ENCODE data around the gene BHMT2. TPM values are rescaled to one million over a fixed set of nuclear protein-coding genes. Genes with fewer than 3 reads are reported as not detected.
A peak's percentile ranks its signal among the peaks of the same experiment; 100 is the strongest.

The BHMT2 gene
- total RNA-seq, 1 experiment from 2014 or later, result not detected

DNA sequence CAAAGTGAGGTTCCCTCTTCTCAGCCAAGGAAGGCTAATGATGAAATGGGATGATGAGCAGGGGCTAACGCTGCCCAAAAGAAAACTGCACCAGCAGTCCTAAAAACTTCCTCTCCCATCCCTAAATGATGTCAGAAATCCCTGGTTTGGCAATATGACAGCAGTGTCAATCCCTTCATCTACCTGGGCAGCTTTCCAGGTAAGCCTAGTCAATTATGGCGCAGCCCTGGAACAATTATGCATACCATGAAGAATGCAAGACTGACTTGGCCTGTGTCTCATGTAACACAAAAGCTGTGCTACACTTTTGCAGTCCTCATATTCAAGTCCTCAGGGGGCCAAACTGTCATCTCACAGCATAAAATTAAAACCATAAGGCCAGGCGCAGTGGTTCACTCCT, 7.1 kb upstream of the BHMT2 start:
- no peak for DNase-seq (ENCODE audit: low spot score)

DNA sequence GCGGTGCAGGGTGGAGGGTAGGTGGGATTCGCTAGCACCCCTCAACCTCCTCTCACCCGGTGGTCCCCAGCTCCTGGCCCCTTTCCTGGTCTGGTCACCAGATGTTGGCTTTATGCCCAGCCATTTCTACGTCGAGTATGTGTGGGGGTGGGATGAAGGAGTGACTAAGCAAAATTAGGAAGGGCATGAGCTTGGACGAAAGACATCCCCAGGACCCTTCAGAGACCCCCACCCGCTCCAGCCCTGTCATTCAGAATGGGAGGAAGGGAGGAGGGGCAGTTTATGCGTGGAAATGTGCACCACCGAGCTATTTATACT, 742 bp downstream of the BHMT2 start:
- DNase-seq (ENCODE audit: low spot score), result no peak

DNA sequence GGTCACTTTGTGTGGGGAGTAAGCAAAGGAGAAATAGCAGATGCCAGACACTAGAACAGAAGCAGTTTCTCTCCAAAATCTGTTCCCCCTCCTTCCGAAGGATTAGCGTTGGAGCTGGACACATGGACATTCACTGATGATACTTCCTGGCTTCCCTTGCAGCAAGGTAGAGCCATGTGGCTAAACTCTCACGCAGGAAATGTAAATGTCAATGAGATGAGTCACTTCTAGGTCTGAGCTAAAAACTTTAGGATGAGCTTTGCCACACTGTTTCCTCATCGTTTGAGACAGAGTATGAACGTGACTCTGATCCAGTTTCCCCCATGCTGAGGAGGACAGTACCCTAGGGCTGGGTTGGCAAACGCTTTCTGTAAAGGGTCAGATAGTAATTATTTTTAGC, 5.1 kb downstream of the BHMT2 start:
- peak; percentile 67 for DNase-seq (ENCODE audit: low spot score)

DNA sequence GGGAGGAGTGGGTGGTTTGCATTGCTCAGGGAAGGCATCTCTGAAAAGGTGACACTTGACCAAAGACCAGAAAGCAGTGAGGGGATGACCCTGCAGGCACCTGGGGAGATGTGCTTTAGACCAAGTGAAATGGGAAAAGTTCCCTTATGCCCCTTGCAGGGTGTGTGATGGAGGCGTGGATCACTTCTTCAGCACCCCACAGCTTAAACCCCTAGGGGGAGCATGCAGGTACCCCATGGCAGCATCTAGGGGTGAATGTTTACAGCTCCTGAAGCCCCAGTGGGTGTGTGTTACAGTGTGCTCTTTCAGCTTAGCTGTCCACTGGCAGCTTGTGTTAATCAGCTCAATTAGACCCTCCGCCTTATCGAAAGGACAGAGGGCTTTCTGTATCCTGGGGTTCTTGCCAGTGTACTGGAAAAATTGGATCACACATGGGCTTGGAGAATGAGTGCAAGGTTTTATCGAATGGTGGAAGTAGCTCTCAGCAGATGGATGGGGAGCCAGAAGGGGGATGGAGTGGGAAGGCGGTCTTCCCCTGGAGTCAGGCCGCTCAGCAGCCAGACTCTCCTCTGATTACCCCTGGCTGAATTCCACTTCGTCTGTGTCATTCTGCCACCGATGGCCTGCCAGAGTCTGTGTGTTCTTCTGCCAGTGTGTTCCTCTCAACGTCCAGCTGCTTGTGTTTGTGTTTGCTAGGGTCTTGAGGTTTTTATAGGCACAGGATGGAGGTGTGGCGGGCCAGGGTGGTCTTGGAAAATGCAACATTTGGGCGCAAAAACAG, 6.3 kb downstream of the BHMT2 start:
- no peak for DNase-seq (ENCODE audit: low spot score)

DNA sequence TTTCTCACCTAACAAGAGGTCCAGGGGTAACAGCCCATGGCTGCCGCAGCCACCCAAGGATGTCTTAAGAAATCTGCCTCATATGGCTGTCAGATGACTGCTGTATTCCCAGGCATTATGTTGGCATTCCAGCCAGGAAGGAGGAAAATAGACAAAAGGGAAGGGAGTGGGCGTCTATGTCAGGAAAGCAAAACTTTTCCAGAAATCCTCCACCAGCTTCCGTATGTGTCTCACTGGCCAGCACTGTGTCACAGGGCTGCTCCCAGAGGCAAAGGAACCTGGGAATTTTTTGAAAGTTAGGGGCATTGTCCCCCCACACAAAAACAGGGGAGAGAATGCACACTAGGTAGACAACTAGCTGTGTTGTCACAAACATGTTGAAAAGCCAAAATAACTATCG, 7.3 kb downstream of the BHMT2 start:
- DNase-seq (ENCODE audit: low spot score), result no peak

DNA sequence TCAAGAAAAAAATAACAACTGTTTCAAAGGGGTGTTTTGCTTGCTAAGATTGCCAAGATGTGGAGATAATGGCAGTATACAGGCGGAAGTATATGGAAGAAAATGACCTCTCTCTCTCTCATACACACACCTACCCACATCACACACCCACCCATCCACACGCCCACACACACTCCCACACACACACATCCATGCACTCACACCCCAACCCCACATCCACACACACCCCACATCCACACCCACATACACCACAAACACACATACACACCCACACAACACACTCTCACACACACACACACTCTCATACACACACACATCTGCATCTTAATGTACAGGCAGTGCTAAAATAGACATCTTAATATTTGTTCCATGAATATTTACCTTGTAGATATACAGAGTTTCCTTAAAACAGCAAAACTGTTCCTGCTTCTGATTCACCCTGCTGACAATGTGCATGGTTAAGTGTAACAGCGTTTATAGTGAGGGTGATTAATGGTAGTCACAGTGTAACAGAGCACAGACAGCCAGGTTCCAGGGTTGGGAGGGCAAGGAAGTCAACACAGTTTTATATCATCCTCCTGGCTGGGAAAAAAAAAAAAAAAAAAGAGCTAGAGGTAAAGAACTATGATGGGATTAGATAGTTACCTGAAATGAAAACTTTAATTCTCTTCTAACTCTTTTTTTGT, 8.3 kb downstream of the BHMT2 start:
- DNase-seq (ENCODE audit: low spot score), result peak; percentile 6

DNA sequence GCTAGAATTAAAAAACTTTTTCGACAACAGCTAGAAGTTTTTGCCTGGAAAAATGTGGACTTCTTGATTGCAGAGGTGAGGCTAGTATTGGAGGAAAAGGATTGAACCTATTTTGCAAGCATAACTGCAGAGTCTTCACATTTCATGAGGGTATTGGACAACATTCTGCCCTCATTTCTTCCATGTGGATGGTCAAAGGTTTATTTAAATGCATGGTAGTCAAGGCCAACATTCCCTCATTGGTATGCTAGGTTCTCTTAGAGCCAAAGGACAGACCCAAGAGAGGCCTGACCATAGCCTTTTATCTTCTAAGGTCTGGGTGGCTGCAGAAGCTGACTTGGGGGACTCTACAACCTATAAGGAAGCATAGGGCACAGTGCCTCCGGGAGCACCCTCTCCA, 11.2 kb downstream of the BHMT2 start:
- no peak for DNase-seq (ENCODE audit: low spot score)

DNA sequence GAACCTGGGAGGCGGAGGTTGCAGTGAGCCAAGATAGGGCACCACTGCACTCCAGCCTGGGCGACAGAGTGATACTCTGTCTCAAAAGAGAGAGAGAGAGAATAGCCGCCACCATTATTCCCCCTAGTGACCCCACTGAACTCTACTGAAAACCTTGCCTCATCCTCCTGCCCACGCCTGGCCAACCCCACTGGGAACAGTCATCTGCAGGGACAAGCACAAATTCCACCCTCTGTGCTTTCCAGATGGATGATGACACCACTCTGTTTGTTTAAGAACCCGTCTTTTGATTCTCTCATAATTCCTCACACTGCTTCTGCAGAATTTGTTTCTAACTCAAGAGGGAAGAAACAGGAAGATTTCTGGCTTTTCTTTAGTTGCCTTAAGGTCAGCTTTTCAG, 12.2 kb downstream of the BHMT2 start:
- DNase-seq (ENCODE audit: low spot score), result no peak

DNA sequence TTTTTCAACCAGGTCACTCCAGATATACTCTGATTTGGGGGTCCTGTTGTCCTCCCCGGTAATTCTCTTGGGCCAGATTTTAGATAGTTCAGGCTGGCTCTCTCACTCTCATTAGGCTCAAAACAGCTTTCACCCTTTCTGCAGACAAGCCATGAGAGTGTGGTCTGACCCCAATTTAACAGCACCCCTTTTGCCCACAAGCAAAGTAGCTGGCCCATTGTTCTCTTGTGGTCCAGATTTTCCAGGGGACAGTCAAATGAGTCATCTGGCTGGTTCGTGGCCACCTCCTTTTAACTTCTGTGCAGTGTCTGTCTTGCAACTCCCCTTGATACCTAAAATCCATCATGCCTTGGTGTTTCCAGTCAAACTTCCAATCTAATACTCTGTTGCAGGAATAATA, 16.5 kb downstream of the BHMT2 start:
- peak; percentile 32 for DNase-seq (ENCODE audit: low spot score)

DNA sequence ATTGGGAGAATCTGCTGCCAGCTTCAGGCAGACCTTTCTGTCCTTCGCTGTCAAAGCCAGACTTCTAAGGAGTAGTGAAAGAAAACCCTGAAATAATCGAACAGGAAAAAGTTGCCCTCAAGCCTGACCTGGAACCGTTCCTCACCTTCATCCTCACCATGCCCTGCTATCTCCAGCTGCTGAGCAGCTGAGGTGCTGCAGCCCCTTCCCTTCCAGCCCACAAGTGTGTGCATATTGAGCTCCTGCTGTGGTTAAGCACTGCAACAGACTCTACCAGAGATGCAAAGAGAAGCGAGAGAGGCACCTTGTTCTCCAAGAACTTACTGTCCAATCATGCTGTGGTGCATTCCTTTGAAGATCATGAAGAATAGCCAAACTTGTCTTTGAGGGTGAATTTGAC, 18.9 kb downstream of the BHMT2 start:
- DNase-seq (ENCODE audit: low spot score), result no peak

DNA sequence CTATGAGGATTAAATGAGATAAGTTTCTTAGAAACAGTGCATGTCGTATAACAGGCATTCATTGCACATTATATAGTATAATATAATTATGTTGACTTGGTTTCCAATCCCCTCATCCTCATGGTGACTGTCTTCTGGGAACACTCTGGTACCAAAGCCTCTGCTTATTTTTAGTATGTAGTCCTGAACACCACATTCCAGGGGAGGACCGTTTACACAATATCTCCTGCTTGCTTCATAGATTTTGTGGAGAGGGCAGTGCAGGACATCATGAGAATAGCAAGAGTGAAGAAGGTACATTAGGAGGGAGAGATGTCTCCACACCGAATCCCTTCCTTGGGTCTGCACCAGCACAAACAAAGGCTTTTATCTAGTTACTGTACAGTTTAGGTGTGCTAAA, 21.5 kb downstream of the BHMT2 start:
- no peak for DNase-seq (ENCODE audit: low spot score)

DNA sequence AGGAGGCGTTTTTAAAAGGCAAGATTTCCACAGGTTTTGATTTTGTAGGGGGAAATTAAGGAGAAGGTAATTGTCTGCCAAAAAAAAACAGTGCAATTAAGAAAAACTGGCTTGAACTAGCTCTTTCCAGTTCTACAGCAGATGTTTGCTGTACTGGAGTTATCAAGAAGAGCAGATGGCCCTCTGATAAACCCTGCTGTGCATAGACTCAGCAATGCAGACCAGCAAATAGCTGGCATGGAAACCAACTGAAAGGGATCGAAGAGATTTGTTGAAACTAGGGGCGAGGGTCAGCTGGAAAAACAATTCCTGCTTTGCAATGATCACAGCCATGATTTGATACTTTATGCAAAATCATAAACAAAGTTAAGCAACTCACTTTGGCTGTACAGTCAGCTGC, 24.2 kb downstream of the BHMT2 start:
- DNase-seq (ENCODE audit: low spot score), result no peak

DNA sequence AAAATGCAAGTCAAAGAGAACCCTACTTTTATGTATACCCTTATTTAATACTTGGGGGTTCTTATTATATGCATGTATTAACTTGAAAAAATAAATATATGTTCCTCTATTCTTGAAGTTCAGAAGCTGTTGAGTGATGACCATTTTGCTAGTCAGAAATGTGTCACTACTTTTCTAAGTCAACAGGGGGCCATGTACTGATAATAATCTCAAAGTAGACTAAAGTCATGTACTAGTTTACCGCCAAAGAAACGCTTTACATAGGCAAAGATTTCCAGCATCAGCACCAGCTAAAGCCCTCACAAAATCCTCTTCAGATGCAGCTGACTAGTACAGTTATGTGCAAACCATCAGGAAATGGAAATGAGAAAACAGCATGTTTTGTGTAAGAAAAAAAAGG, 36.3 kb downstream of the BHMT2 start:
- DNase-seq (ENCODE audit: low spot score), result no peak

DNA sequence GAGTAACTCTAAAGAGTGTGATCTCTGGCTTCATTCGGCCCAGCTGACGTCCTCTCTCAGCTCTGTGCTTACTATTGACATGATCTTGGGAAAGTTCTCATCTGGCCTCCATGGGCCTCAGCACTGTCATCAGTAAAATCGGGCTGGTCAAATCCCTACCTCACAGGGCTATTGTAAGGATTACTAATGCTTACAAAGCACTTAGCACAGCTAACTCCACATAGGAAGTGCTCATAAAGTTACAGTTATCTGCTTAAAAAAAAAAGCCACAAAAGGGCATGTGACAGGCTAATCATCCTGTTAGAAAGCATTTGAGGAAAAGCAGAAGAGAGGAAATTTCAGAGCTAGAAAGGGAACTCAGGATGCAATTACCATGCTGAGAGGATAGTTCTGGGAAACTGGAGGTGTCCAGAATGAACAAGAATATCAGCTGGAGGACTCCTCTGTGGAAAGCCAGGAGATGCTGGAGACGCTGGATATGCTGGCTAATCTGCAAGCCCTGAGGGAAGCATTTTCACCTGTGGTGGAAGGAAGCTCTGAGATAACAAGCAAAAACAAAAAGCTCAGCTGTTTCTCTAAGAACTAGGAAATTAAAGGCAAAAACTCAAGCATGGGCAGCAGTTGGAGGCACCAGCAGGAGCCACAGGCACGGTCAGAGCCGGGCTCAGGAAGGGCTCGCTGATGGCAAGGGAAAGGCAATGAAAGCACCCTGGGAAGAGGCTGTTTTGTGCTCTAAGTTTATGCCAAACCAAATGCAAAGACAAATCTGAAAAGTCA, 37.6 kb downstream of the BHMT2 start:
- peak; percentile 69 for DNase-seq (ENCODE audit: low spot score)

DNA sequence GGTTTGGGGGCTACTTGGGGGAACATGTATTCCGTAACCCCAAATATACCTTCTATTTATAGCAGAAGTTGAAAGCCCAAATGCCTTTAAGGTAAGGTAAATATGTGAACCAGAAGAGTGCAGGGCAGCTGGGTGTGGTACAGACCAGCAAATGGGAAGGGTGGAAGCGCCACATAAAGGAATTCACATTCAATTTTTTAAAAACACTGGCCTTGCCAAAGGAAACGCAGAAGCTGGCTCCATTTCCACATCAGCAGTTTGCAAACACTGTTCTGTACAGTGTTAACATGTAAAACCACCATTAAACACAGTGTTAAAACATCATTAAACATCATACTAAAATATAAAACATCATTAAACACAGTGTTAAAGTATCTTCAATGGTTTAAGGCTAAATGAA, 38.5 kb downstream of the BHMT2 start:
- DNase-seq (ENCODE audit: low spot score), result no peak

DNA sequence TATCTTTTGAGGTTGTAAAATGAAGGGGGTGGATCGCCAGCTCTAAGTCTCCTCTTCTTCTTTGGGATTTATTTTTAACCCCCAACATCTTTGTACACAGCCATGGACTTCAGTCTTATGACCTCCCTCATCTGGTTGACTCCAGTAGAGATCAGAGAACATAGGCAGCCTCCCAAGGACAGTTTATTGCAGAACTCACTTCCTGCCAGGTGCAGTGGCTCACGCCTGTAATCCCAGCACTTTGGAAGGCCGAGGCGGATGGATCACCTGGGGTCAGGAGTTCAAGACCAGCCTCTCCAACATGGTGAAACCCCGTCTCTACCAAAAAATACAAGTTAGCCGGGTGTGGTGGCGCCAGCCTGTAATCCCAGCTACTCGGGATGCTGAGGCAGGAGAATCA, 39.2 kb downstream of the BHMT2 start:
- no peak for DNase-seq (ENCODE audit: low spot score)

DNA sequence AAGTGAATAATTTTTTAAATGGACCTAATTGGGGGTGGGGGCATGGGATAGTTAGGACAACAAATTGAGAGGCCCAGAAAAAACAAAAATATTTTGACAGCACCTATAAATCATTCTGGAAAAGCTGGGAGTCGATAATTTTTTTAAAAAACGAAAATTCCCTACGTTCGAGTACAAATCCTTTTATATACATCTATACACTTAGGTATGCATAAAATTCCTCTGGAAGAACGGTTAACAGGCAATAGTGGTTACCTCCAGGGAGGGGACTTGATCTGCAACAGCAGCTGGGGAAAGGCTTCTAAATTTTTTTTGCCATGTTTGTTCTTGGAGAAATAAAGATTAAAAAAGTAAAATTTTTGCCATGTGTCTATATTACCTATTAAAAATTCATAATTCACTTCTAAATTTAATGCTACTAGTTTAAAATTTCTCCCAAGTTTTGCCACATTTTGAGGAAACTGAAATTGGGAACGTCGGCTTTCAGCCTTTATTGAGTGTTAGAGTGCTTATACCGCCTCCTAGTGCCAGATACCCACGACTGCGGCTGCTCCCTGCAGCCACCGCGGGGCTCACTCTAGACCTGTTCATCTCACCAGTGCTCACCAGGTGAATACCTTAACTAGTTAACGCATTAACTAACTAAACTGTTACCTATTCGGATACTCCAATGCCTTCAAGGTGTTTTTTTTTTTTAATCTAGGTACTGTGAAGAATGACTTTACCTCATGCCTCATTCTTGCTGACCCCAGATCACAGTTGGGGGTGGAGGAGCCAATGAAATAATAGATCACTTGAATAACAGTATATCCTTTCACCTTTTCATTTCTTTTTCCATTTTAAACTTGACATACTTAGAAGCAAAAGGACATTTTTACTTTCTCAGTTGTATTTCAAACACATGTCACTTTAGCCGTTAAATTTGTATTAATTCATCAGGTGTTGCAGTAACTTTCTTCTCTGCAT, 40.2 kb downstream of the BHMT2 start:
- DNase-seq (ENCODE audit: low spot score), result no peak

DNA sequence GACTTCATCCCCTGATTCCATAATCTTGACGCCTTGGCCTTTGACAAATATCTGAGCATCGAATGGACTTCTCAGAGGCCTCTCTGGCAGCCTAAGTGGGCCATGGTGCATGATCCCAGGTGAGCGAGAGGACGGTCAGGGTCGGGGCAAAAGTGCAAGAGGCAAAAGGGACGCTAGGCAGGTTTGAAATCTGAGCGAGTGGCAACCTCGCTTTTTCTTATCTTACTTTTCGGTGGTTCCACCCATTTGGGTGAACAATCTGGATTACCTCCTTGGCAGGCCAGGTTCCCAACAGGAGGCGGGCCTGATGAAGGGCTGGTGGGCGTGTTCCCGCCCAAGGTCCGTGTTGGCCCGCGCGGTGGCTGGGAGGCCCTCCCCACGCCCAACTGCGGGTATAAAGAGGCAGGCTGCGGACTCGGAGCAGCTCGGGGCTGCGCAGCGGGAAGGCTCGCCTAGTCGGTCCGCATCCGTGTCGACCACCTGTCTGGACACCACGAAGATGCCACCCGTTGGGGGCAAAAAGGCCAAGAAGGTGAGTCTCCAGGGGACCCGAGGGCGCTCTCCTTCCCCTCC, 41.9 kb downstream of the BHMT2 start, which contains the start of gene BHMT:
Gene BHMT, plus strand, starts transcription at position 423 of the 573 bp plus-strand sequence. Its CDS starts 77 bp downstream, at position 500.
- DNase-seq (ENCODE audit: low spot score), result no peak

DNA sequence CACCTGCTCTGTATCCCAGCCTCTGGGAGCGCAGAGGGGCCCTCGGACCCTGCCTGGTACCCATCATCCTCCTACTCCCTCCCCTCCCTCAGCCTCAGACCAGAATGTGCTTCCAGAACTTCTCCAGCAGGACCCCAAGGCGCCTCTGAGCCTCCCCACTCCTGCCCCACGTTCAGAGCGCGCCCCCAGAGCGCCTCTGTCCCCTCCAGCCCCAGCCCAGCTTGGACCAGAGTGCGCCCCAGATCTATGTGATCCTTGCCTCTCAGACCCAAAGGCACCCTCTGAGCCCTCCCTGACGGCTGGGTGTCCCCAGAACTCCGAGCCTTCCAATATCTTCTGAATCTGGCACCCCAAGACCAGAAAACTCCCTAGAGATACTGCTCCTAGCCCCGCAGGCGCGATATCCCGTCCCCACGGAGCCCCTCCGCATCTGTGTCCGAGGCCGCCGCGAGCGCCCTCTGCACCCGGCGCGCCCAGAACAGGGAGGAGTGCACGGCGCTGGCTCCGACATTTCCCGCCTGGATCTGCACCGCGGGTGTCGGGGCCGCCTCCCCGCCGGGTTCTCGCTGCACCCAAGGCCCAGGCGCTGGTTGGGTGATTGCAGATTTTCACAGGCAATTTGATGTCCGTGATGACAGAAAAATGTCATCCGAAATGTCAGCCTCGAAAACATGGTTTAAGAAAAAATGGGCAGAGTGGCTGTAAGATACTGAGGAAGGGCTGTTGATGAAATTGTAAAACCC, 42.6 kb downstream of the BHMT2 start:
- no peak for DNase-seq (ENCODE audit: low spot score)

DNA sequence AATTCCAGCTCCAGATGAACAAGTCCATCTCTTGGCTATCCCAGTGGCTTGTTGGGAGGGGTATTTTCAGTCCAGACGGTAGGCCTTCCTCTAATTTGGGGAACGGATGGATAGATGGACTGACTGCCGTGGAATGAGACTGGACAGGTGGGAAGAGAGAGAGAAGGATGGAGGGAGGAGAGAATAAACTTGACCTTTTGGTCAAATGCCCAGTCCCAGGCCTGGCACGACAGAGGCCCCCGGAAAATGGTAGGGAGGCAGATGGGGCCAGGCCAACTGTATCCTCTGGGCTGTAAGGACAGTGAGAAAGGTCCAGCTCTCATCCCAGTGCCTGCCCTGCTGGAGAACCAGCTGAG, 43.1 kb downstream of the BHMT2 start:
- no peak for DNase-seq (ENCODE audit: low spot score)

DNA sequence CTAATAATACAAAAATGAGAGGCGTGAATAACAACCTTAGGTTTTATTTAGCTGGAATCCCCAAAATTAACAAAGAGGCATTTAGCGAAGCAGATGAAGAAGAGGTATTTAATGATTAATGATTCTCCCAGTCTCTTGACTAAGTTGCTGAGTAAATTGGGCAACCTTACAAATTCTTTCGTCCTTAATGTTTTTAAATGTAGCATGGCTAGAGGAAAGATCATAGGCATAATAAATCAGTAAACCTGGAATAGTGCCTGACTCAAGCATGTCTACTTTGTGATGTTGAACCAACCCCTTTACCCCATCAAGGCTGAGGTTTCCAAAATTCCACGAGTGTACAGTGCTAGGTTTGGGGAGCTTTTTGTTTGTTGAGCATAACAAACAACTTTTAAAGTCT, 49.9 kb downstream of the BHMT2 start:
- no peak for DNase-seq (ENCODE audit: low spot score)

Data from A172 (cell line).